Kidney (tissue), 14 donors: Measurements from ENCODE around the gene TJP1. TPM values are rescaled to one million over a fixed set of nuclear protein-coding genes. Genes with fewer than 3 reads are reported as not detected.

Experiments used
- DNase-seq, 5 donors: peaks; one replicate each; pipeline ENCODE4 v3.0.0-alpha.2; 2013 to 2020
- FAIRE-seq: peaks from 2 replicates; lab custom pipeline; 2012; peaks lifted over from hg19 to GRCh38; lab: Jason Lieb, UNC
- H3K27ac ChIP-seq, 2 donors: one replicate each; pipeline ENCODE4 v1.7.0; 2013; ENCODE audit warnings: low read depth in 2 of 2, low read length in 2 of 2, inconsistent platforms in 1 of 2
- H3K27me3 ChIP-seq: one replicate; pipeline ENCODE4 v1.7.1; 2013; ENCODE audit warnings: low read length, inconsistent platforms; ENCODE audit not compliant: control insufficient read depth, insufficient read depth
- H3K36me3 ChIP-seq, 3 donors: one replicate each; pipeline versions ENCODE4 v1.7.0 to v1.7.1; 2013; ENCODE audit warnings: low read length in 3 of 3, control low read depth in 1 of 3, inconsistent platforms in 1 of 3; ENCODE audit not compliant: insufficient read depth in 3 of 3, control insufficient read depth in 2 of 3
- H3K4me1 ChIP-seq, 3 donors: one replicate each; pipeline versions ENCODE4 v1.7.0 to v1.7.1; 2013; ENCODE audit warnings: low read length in 3 of 3, inconsistent platforms in 1 of 3, low read depth in 1 of 3; ENCODE audit not compliant: control insufficient read depth in 2 of 3, insufficient read depth in 2 of 3
- H3K4me3 ChIP-seq, 3 donors: one replicate each; pipeline versions ENCODE4 v1.7.0 to v1.8.1; 2013; ENCODE audit warnings: low read length in 3 of 3, control low read depth in 1 of 3, inconsistent platforms in 1 of 3
- H3K9ac ChIP-seq, 3 donors: one replicate each; pipeline versions ENCODE4 v1.7.0 to v1.7.1; 2013; ENCODE audit warnings: low read length in 3 of 3, control low read depth in 1 of 3, inconsistent platforms in 1 of 3
- H3K9me3 ChIP-seq, 3 donors: one replicate each; pipeline versions ENCODE4 v1.7.0 to v1.7.1; 2013; ENCODE audit warnings: low read length in 3 of 3, control low read depth in 1 of 3, inconsistent platforms in 1 of 3; ENCODE audit not compliant: control insufficient read depth in 2 of 3, insufficient read depth in 1 of 3
- CTCF ChIP-seq: IDR thresholded peaks from 3 replicates; pipeline ENCODE4 v1.5.1; 2012; ENCODE audit warnings: mild to moderate bottlenecking, moderate library complexity, borderline replicate concordance; ENCODE audit not compliant: insufficient read depth; ENCODE audit errors: extremely low read depth
- intact Hi-C: fragments of 100-400 bp; cut with DNase I; formaldehyde crosslinking; loops from one replicate; pipeline ENCODE4 v1.11.1; 2022
- polyA plus RNA-seq: library from polyadenylated mRNA; stranded (reverse); fragments of 350-450 nt; fragmentation: Illumina TruSeq; extraction: RNeasy Lipid Tissue Mini Kit (QIAGEN cat#74804); gene quantifications from one replicate; pipeline ENCODE4 v1.2.3, GENCODE V29; 2014; ENCODE audit warnings: low read depth, low replicate concordance; ENCODE audit not compliant: insufficient read depth
- total RNA-seq: library from RNA; stranded (reverse); fragmentation: NEBNext Ultra II Directional; extraction: Animal tissue kit (Norgen Biotek cat#: 25700); gene quantifications from one replicate; pipeline ENCODE4 v1.2.1, GENCODE V29; 2021
- donor health status: control.
- donor health status: control.
- donor health status: control.
- donor health status: control.
- donor health status: control.
- donor health status: DM: yes; HTN: yes; CAD: no.
- donor health status: Normal renal cell carcinoma (clear cell type).

Gene TJP1
- total and polyA plus RNA-seq, 2 donors from 2014 or later: 17.7 to 121 TPM

GRCh38 chr15:29805043-29805707, 17.1 kb downstream of the TJP1 start:
- DNase-seq: peak in 2 of 5 donors; percentile 33 to 61
- peaks cover 0 to 3% (median 0%) of the 10 kb centered on the region in 3 donors for H3K36me3 ChIP-seq
- H3K4me1 ChIP-seq: peaks cover 0 to 7% (median 6%) of the 10 kb centered on the region in 3 donors
- intact Hi-C loops: no loop called here
- no peaks in the 10 kb centered on the region for H3K9me3 ChIP-seq
- H3K4me3 ChIP-seq: no peak overlapping the region
- peak; percentile 74 for FAIRE-seq
- H3K27me3 ChIP-seq: no peaks in the 10 kb centered on the region
- H3K9ac ChIP-seq: no peak overlapping the region
- no peak overlapping the region for H3K27ac ChIP-seq
- TF ChIP-seq CTCF: no peak

- FAIRE-seq (no peak), DNase-seq (no peak)
- H3K4me1 ChIP-seq: peaks cover 0 to 8% (median 7%) of the 10 kb centered on the region in 3 donors
- no peaks in the 10 kb centered on the region for H3K27me3 ChIP-seq
- peaks cover 0 to 3% (median 0%) of the 10 kb centered on the region in 3 donors for H3K36me3 ChIP-seq
- H3K9me3 ChIP-seq: no peaks in the 10 kb centered on the region
- no peak overlapping the region for H3K4me3 ChIP-seq
- no peak overlapping the region for H3K27ac ChIP-seq
- H3K9ac ChIP-seq: no peak overlapping the region
- intact Hi-C loops: no loop called here
- TF ChIP-seq CTCF: no peak
Observed at GRCh38 chr15:29802411-29802810, 19.9 kb downstream of the TJP1 start.

GRCh38 chr15:29800491-29801366, 21.5 kb downstream of the TJP1 start:
- intact Hi-C loops: no loop called here
- no peak for TF ChIP-seq CTCF
- Histone ChIP-seq H3K4me3 (peak overlapping the region in 2 of 3 donors; percentile 14 to 28), H3K9me3 (no peaks in the 10 kb centered on the region), H3K36me3 (peaks cover 0 to 3% (median 0%) of the 10 kb centered on the region in 3 donors), H3K9ac (no peak overlapping the region), H3K27ac (peak overlapping the region in 1 of 2 donors; percentile 54), H3K27me3 (no peaks in the 10 kb centered on the region), H3K4me1 (peaks cover 0 to 8% (median 7%) of the 10 kb centered on the region in 3 donors)
- DNase-seq (peak in 2 of 5 donors; percentile 40 to 65), FAIRE-seq (peak; percentile 6)
